ENCODE measurements around the gene MDM2. TPM values are rescaled to one million over a fixed set of nuclear protein-coding genes. Genes with fewer than 3 reads are reported as not detected.

MDM2 gene
- total and polyA plus RNA-seq, 2 experiments from 2014 or later: 80.4 to 111 TPM

- no peak overlapping the region for H3K9ac ChIP-seq
- no peak for TF ChIP-seq EZH2 (IDR thresholded peaks at IDR 0.05; ENCODE audit: insufficient read depth, poor library complexity, severe bottlenecking)
- TF ChIP-seq EZH2phosphoT487 (IDR thresholded peaks at IDR 0.05; ENCODE audit: insufficient read depth, low read depth): no peak
- no peaks in the 10 kb centered on the region for H3K36me3 ChIP-seq (ENCODE audit: low read depth)
- no peaks in the 10 kb centered on the region for H3F3A ChIP-seq (ENCODE audit: insufficient read depth)
- H3K4me2 ChIP-seq (ENCODE audit: unreplicated experiment): no peak overlapping the region
- no peaks in the 10 kb centered on the region for H4K20me1 ChIP-seq (ENCODE audit: insufficient read depth)
- no peak overlapping the region for H2AFZ ChIP-seq
- H3K79me2 ChIP-seq (ENCODE audit: insufficient read depth): no peaks in the 10 kb centered on the region
- no peak overlapping the region for H3K4me3 ChIP-seq
- no peaks in the 10 kb centered on the region for H3K9me3 ChIP-seq (ENCODE audit: low read depth)
- in situ Hi-C loops (cut with MboI): loop anchor here (10.0 kb wide), 1 partner anchor 184 kb away; no protein-coding TSS in a partner anchor
- no peak overlapping the region for H3K27ac ChIP-seq
- no peaks in the 10 kb centered on the region for H3K4me1 ChIP-seq (ENCODE audit: insufficient read depth)
- no peak for DNase-seq
- no peaks in the 10 kb centered on the region for H3K27me3 ChIP-seq (replicated peaks; ENCODE audit: insufficient read depth)
- 84 to 91% methylated on average over 4 of the region's 4 CpGs for WGBS, 2 experiments (ENCODE audit: low coverage in 1 of 2, low lambda C conversion rate in 2 of 2, missing lambda C conversion rate in 2 of 2)
- H3K9me2 ChIP-seq (ENCODE audit: insufficient read depth): no peaks in the 10 kb centered on the region
These were observed 82.7 kb downstream of the MDM2 start for GRCh38 chr12:68890701-68891113.

GRCh38 chr12:68891141-68891540 is 83.2 kb downstream of the MDM2 start:
- Histone ChIP-seq H3K27ac (no peak overlapping the region), H3F3A (ENCODE audit: insufficient read depth) (no peaks in the 10 kb centered on the region), H3K27me3 (replicated peaks; ENCODE audit: insufficient read depth) (no peaks in the 10 kb centered on the region), H3K4me1 (ENCODE audit: insufficient read depth) (no peaks in the 10 kb centered on the region), H3K36me3 (ENCODE audit: low read depth) (no peaks in the 10 kb centered on the region), H3K9me2 (ENCODE audit: insufficient read depth) (no peaks in the 10 kb centered on the region), H3K9me3 (ENCODE audit: low read depth) (no peaks in the 10 kb centered on the region), H3K4me3 (no peak overlapping the region), H3K79me2 (ENCODE audit: insufficient read depth) (no peaks in the 10 kb centered on the region), H3K4me2 (ENCODE audit: unreplicated experiment) (no peak overlapping the region), H4K20me1 (ENCODE audit: insufficient read depth) (no peaks in the 10 kb centered on the region), H3K9ac (no peak overlapping the region), H2AFZ (no peak overlapping the region)
- in situ Hi-C loops (cut with MboI): loop anchor here (10.0 kb wide), 1 partner anchor 184 kb away; no protein-coding TSS in a partner anchor
- no peak for DNase-seq
- WGBS, 2 experiments (ENCODE audit: low coverage in 1 of 2, low lambda C conversion rate in 2 of 2, missing lambda C conversion rate in 2 of 2): 77 to 80% methylated on average over 6 of the region's 6 CpGs
- TF ChIP-seq EZH2 (IDR thresholded peaks at IDR 0.05; ENCODE audit: insufficient read depth, poor library complexity, severe bottlenecking): no peak
- TF ChIP-seq EZH2phosphoT487 (IDR thresholded peaks at IDR 0.05; ENCODE audit: insufficient read depth, low read depth): no peak

- no peak for TF ChIP-seq EZH2phosphoT487 (IDR thresholded peaks at IDR 0.05; ENCODE audit: insufficient read depth, low read depth)
- no peak for TF ChIP-seq EZH2 (IDR thresholded peaks at IDR 0.05; ENCODE audit: insufficient read depth, poor library complexity, severe bottlenecking)
- peaks cover 9% of the 10 kb centered on the region for H3F3A ChIP-seq (ENCODE audit: insufficient read depth)
- in situ Hi-C loops (cut with MboI): loop anchor here (10.0 kb wide), 1 partner anchor 182 kb away; no protein-coding TSS in a partner anchor
These were observed 85.2 kb downstream of the MDM2 start for GRCh38 chr12:68893201-68893600.

GRCh38 chr12:68893741-68894140 is 85.8 kb downstream of the MDM2 start:
- peaks cover 20% of the 10 kb centered on the region for H3K4me1 ChIP-seq (ENCODE audit: insufficient read depth)
- no peak overlapping the region for H3K4me2 ChIP-seq (ENCODE audit: unreplicated experiment)
- H2AFZ ChIP-seq: no peak overlapping the region
- no peak for DNase-seq
- H3K27me3 ChIP-seq (replicated peaks; ENCODE audit: insufficient read depth): no peaks in the 10 kb centered on the region
- no peaks in the 10 kb centered on the region for H4K20me1 ChIP-seq (ENCODE audit: insufficient read depth)
- in situ Hi-C loops (cut with MboI): loop anchor here (10.0 kb wide), 1 partner anchor 181 kb away; no protein-coding TSS in a partner anchor
- H3K79me2 ChIP-seq (ENCODE audit: insufficient read depth): no peaks in the 10 kb centered on the region
- no peaks in the 10 kb centered on the region for H3K36me3 ChIP-seq (ENCODE audit: low read depth)
- H3K27ac ChIP-seq: no peak overlapping the region
- H3K9me3 ChIP-seq (ENCODE audit: low read depth): no peaks in the 10 kb centered on the region
- H3K4me3 ChIP-seq: no peak overlapping the region
- peaks cover 15% of the 10 kb centered on the region for H3F3A ChIP-seq (ENCODE audit: insufficient read depth)
- no peaks in the 10 kb centered on the region for H3K9me2 ChIP-seq (ENCODE audit: insufficient read depth)
- 86 to 91% methylated on average over 3 of the region's 3 CpGs for WGBS, 2 experiments (ENCODE audit: low coverage in 1 of 2, low lambda C conversion rate in 2 of 2, missing lambda C conversion rate in 2 of 2)
- TF ChIP-seq EZH2phosphoT487 (IDR thresholded peaks at IDR 0.05; ENCODE audit: insufficient read depth, low read depth) (no peak), EZH2 (IDR thresholded peaks at IDR 0.05; ENCODE audit: insufficient read depth, poor library complexity, severe bottlenecking) (no peak)
- H3K9ac ChIP-seq: no peak overlapping the region

More at GRCh38 chr12:68893201-68893600, 85.2 kb downstream of the MDM2 start:
- Histone ChIP-seq H3K9ac (no peak overlapping the region), H3K27me3 (replicated peaks; ENCODE audit: insufficient read depth) (no peaks in the 10 kb centered on the region), H3K9me3 (ENCODE audit: low read depth) (no peaks in the 10 kb centered on the region), H2AFZ (no peak overlapping the region), H3K79me2 (ENCODE audit: insufficient read depth) (no peaks in the 10 kb centered on the region), H3K9me2 (ENCODE audit: insufficient read depth) (no peaks in the 10 kb centered on the region), H3K4me3 (no peak overlapping the region), H3K27ac (no peak overlapping the region), H4K20me1 (ENCODE audit: insufficient read depth) (no peaks in the 10 kb centered on the region), H3K36me3 (ENCODE audit: low read depth) (no peaks in the 10 kb centered on the region), H3K4me2 (ENCODE audit: unreplicated experiment) (no peak overlapping the region), H3K4me1 (ENCODE audit: insufficient read depth) (peaks cover 15% of the 10 kb centered on the region)
- WGBS, 2 experiments (ENCODE audit: low coverage in 1 of 2, low lambda C conversion rate in 2 of 2, missing lambda C conversion rate in 2 of 2): 82 to 83% methylated on average over 2 of the region's 2 CpGs
- DNase-seq: no peak
